Measurements from ENCODE around the gene DLGAP5.
A peak's percentile ranks its signal among the peaks of the same experiment; 100 is the strongest.

The DLGAP5 gene

DNA sequence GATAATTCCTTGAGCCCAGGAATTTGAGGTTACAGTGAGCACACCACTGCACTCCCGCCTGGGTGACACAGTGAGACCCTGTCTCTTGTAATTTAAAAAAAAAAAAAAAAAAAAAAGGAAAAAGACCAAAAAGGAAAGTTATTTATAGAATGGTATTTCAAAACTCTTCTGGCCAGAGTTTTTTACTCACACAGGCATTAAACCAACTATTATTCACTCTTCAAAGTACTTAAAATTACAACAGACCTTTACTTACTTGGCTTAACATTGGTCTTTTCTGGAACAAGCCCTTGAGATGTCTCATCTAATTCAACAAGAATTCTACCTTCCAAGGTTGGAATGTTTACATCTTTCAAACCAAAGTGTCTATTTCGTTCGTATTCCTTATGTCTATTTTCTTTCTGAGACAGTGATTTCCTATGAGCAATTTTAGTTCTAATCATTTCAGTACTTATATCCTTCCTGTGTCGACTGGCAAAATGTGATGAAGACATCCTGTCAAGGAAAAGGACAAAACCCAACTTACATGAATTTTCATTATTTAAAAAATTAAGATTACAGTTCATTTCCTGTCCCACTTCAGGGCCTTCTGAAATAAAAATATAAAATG, 2.6 kb downstream of the DLGAP5 start:
- no peak for DNase-seq

DNA sequence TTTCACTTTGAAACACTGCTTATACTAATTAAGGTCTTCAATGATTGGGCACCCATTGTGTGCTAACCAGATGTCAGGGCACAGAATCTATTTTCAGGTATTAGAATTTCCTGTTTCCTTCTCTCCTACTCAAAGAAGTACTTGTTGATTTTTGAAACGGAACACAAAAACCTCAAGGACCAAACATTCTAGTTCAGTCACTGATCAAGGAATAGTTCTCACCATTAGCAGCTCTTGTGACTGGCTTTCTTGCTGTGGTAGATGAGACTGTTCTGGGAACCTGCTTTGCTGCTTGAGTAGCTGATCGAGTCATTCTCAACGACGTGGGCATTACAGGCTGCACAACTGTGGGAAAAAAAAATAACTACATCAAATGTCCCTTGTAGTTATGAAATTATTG, 11.0 kb downstream of the DLGAP5 start:
- DNase-seq: no peak

DNA sequence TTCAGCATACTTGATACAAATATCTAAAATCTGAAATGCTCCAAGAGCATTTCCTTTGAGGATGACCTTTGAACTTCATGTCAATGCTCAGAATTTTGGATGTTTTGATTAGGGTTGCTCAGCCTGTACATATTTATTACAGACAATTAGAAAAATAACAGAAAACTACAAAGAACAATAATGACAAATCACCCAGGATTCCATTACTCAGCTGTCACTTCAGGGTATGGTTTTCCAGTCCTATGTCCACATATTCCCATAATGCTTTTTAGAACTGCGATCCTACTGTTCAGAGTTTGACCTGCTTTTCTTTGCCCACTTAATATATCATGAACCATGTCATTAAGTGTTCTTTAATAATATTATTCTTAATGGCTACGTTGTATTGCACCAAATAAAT, 11.4 kb downstream of the DLGAP5 start:
- DNase-seq: no peak

DNA sequence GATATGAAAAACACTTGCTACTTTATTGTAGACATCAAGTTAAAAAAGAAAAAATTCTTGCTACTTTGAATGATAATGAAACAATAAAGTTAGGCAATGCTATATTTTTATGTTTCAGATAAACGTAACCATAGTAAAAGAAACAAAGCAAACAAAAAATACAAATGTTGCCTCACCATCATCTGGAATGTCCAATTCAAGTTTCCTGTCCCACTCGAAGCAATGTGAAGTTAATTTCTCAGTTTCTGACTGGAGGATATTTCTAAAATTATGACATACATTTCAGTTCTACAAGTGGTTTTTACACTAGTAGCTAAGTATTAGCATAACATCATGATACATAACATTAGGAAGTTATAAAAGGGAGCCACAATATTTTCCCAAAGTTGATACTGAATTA, 20.9 kb downstream of the DLGAP5 start:
- DNase-seq: no peak

DNA sequence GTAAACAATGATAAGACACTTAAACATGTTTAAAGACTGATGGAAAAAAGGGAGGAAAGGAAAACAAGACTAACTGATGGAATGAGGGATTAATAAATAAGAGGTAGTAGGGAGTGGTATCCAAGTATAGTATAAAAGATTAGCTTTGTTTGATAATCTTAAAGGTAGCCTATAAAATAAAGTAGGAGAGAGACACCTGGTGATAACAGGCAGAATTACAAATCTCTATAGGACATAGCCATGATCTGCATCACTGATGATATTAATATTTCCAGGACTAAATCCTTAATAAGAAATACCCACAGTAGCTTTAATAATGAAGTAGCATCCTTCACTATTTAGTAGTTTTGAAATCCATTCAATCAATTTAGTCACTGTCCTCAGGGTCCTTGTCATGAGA, 30.4 kb downstream of the DLGAP5 start:
- no peak for DNase-seq

DNA sequence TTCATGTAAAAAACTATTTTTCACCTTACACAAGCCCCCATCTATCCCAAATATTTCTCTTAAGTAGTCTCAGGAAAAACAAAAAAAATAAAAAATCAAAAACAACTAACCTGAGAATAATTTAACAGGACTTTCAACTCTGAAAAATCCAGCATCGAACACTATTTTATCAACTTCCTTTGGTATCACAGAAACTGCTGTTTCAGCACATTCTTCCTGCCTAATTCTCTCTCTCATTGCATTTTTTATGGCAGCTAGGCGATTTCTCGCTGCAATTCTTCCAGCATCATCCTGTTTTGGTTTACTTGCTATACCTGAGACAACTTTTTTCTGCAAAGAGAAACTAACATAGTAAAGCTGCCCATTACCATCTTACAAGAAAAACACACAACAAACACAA, 33.0 kb downstream of the DLGAP5 start:
- DNase-seq: no peak

DNA sequence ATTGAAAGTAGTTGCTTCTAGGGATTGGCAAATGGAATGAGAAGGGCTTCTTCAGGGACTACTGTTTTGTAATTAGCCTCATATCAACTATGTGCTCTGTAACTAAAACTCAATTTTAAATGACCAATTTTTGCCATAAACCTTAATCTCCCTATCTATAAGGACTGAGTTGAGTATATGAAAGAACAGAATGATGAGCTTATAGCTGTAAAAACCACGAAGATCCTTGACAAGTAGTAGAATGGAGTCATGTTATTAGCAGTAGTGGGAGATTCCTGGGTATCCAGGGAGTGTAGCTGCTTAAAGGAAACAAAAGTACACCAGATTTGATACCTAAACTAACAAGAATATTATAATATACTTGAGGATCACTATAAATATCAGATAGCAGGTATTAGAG, 34.3 kb downstream of the DLGAP5 start:
- DNase-seq: no peak

DNA sequence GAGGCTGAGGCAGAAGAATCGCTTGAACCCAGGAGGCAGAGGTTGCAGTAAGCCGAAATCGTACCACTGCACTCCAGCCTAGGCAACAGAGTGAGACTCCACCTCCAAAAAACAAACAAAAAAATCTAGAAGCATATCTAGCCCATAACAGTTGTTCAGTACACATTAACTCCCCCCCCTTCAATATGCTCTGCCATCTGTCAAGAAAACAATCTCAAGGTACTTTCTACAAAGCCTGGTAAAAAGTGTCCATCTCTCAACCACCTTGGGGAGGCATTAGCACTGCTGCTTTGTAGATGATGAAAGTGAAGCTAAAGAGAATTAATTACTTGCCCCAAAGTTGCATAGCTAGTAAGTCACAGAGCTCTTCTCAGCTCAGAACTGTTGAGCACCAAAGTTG, 37.4 kb downstream of the DLGAP5 start:
- DNase-seq: no peak

DNA sequence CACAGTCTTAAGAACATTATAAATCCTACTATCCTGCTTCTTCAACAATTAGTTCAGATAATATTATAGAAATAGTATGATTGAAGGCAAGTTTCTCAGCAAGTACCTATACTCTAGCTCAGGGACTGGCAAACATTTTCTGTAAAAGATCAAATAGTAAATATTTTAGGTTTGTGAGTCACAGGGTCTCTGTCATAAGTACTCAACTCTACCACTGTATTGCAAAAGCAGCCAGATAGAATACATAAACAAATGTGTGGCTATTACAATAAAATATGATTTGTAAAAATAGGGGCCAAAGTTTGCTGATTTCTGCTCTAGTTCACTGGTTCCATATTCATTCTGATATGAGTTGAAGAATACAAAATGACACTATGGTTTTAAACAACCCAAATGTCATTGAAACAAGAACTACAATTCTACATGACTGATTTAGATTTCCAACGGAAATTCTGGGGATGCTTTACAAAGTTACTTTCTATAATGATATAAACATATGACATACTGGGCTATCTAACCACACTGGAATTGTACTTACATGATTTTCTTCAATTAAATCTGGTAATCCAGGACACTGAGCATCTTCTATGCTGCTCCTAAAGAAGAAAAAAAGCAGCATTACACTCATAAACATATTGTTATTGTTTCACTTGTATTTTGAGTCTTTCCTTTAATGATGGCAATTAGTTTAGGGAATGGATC, 39.2 kb downstream of the DLGAP5 start:
- DNase-seq: no peak

DNA sequence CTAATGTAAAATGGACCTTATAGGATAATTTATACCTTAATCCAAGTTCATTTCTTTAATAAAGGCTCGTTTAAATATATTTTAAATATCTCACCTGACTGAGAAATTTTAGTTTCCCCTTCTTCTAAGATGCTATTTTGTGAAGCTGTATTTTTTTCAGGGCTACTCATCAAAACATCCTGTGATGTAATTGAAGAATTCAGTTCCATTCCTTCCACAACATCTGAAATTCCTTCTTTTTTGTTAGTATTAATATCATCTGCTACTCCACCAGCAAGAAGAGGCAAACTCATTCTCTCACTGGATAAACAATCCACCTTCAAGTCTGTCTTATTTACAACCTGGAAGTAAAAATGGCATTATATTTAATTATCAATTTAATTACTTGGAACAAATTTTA, 39.8 kb downstream of the DLGAP5 start:
- DNase-seq: no peak

DNA sequence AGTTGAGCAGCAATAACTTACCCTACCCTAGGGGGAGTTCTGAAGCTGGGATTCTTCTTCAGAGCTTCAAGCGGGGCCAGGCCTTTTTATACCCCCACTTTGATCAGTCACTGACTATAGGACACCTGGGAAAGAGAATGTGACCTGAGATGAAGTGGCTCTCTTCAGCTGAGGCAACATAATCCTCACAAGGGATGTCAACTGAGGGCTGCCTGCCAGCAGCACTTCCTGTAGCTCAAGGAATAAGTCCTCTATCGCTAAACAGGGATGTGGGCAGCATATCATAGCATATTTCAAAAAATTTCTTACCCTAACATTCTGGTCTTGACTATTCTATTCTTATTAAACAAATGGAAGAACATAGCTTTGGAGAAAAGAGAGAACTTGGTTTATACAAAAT, 45.0 kb downstream of the DLGAP5 start:
- no peak for DNase-seq

DNA sequence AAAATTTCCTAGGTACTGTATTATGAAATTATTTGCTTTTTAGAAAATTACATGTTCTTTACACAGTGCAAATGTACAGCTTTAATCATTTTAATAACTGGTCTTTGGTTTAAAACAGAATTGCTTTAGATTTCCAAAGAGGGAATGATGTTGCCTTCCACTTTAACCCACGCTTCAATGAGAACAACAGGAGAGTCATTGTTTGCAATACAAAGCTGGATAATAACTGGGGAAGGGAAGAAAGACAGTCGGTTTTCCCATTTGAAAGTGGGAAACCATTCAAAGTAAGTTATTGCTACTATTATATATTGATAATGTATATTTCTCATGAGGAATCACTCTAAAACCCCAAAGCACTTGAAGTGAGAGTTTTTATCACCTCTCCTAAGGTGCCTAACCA, 48.9 kb downstream of the DLGAP5 start:
- DNase-seq: no peak

DNA sequence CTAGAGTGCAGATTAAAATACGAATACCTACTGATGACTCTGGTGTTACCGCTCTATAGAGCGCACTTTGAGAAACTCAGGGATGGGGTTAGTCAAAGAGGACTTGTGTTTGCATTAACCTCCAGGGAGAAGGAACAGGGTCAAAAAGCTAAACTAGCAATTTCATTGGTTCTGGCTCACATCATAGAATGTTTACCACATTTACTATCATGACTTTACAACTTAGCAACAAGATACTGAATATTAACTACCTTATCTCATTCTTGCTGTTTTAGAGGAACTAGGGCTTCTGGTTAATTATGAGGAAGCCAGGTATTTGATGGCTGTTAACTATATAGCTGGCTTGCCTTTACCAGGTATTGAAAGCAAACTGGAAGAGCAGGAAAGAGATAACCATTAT, 49.6 kb downstream of the DLGAP5 start:
- DNase-seq: no peak

DNA sequence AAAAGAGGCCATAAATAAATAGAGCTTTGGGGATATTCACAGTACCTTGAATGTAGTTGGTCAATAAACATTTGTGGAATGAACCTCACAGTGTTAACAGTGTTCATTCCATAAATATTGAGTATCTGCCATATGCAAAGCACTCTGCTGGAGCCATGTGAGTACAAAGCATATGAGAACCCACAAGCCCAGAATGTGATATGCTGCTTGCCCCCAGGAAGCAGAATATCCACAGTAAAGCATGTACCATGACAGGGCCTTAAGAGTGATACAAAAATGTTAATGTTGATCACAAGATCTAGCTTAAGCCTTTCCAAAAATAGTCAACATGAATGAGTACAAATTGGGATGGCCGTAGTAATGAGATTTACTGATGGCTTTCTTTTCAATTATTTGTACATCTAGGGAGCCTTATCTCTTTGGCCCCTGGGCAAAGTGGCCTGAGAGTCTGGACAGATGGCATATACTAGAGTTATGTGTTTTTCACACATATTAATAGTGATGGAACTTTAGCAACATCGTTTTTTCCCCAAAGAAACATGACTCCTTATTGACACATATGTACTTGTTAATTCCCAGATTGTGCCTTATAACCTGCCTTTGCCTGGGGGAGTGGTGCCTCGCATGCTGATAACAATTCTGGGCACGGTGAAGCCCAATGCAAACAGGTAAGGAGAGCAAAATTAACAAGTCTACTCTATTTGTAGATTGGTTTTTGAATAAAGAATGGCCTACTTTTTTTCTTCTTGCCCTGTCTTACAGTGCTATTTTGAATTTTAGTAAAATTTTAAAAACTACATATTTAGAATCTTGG, 51.5 kb downstream of the DLGAP5 start:
- no peak for DNase-seq

DNA sequence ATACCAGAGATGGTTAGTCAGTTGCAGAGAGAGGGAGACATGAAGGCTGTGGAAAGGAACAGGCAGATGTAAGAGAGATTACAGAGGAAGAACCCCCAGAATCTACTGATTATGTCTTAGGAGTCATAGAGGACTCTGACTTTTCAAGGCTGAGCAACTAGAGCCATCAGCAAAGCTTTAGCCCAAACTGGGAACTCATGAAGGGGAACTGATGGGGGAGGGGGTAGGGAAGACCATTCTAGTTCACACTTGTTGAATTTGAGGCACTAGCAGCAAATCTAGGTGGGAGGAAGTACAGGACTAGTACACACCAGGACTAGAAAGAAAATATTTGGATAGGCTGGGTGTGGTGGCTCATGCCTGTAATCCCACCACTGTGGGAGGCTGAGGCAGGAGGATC, 52.2 kb downstream of the DLGAP5 start:
- DNase-seq: no peak

DNA sequence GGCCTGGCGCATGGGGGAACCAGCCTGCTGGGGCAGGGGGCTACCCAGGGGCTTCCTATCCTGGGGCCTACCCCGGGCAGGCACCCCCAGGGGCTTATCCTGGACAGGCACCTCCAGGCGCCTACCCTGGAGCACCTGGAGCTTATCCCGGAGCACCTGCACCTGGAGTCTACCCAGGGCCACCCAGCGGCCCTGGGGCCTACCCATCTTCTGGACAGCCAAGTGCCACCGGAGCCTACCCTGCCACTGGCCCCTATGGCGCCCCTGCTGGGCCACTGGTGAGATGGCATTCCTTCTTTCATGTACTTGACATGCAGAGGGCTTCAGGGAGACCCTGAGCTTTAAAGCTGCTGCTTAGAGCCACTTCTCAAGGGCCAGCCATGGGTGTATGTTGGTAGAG, 53.3 kb downstream of the DLGAP5 start:
- no peak for DNase-seq

DNA sequence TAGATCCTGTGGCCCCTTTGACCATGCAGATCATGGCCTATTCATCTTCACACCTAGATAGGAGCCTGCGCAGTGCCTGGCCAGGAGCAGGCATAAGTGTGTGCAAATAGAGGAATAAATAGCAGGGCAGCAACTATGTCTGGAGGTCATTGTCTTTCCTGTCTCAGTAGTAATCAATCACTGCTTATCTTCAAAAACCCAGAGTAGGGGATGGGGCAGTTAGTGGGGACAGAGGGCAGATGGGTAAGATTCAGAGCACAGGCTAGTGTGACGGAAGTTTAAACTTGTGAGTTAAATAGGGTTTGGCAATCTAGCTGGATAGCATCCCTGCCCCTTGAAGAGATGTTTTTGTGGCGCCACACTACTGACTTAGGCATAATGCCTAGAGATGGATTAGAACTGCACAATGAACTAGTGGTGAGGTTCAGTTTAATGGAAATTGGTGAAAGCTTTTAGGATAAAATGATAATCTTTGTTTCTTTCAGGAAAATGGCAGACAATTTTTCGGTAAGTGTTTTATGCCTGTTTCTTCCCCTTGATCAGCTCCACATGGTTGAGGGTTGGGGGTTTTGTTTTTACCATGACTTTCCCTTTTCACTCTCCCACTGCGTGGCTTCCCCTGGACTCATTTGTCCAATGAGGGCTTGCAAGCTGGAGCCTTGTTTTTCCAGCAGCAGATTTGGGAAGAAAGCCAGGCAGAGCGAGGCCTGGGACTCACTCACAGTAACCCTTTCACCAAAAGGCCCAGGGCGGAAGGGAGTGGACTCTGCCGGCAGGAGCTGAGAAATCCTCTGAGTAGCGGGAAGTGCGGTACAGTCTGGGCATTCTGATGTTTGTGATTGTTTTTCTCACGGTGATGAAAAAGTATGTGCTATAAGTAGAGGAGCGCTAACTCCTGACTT, 54.2 kb downstream of the DLGAP5 start:
- no peak for DNase-seq

DNA sequence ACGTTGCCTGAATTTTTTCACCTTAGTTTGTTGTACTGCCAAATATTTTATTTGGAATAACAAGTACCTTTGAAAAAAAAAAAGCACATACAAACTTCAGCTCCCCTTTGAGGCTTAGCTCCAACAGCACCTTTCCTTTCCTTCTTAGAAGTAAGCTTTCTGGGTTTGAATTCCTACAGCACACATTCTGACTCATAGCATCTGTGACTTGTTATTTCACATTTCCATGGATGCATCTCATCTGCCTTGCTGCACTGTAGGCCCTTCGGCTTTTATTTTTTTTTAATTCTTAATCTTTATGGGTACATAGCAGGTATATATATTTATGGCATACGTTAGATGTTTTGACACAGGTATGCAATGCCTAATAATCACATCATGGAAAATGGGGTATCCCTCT, 55.1 kb downstream of the DLGAP5 start:
- DNase-seq: no peak

DNA sequence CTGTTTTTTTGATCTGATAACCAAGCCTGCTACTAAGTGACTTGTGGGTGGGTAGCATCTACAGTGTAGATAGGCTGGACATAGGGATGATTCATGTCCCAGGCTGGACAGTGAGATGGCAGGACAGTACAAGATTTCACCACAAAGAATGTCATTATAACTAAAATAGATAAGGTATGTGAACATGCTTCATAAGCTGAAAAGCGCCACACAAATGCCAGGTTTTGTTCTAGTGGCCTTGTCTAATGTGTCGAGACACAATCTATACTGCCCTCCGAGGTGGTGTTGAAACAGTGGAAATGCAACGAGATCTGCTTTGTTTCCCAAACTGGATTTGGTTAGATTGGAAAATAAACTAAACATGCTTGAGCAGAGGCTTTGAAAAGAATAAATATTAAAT, 58.0 kb downstream of the DLGAP5 start:
- no peak for DNase-seq

DNA sequence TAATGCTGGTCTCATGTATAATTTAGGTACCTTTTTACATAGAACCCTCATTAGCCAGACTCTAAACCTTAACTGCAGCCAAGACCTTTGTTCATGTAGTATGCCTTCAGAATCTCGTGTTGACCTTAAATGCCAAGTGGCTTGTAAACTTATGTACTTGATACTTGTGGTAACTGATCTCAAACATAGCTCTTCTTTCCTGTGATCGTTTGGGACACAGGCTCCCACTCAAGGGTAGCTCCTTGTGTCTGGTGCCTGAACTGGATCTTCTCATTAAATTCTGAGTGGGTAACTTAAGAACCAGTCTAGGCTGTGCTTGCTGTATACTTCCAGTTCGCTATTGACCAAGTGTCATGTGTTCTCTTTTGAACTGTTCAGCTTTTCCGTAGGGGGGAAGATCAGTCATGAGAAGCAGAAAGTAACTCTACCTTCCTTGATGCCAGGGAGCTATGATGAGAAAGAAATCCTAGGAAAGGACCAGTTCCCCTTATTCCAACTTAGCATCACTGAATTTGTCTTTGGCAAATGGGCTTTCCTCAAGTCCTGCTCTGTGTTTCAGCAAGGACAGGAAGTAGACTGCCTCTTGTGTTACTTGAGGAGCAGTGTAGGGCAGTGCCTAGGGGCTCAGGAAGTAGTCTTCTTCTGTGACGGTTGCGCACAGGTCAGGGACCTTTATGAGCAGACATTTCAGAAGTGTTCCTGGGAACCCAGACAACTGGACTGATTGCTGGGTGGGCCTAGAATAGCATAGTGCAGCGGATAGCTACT, 59.8 kb downstream of the DLGAP5 start:
- no peak for DNase-seq

DNA sequence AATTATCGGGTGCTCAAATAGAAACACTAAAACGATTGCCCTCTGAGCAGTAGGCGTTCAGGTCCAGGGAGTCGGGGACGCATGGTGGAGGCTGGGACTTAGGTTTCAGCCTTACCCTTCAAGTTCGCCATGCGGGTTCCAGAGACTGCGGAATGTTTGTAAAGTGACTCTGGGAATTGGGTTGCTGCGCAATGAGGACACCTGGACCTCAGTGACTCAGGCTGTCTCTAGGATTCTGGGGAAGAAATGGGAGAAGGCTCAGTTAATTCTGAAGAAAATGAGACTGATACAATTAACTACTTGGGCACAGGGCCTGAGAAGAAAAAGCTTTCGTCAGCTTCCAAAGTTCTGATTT, 61.2 kb downstream of the DLGAP5 start:
- DNase-seq: no peak

DNA sequence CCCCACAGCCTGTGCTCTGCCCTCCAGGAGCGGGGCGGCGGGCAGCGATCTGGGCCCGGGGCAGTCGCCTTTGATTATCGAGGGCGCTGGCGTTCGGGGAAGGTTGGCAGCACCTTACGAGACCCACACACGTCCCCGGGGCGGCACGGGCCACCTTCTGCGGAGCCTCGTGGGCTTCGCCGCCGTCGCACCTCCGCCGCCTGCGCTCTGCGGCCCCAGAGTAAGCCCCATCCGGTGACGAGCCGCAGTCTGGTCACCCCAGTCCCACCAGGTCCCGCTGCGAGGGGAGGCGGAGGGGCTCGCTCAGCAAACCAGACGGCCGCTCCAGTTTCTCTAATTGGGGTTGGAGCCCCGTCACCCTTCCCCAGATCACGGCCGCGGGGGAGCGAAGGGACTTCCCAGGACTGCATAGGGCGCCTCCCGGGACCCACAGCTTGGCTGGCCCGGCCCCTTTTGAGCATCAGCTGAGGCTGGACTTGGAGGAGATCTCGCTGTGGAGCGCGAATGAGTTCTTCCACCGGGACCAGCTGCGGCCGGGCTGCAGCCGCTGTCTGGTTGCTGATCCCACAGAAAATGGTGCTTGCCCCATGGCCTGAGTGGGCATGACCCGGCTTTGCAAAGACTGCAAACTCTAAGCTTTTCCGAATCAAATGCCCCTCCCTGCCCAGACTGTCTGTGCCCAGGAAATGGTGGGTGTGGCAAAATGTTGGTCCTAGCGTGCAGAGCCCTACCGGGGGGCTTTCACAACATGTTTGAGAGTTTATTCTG, 61.8 kb downstream of the DLGAP5 start:
- DNase-seq: peak; percentile 54 to 65

Data from activated CD4-positive, alpha-beta T cell treated with anti-CD3 and anti-CD28 coated beads, Interleukin-2, amount 50 U/mL, for 48 hours (primary cell).